SK-N-SH (cell line): ENCODE results near the gene TK2. TPM values are rescaled to one million over a fixed set of nuclear protein-coding genes. Genes with fewer than 3 reads are reported as not detected.

ENCODE experiments used
- CTCF ChIA-PET: fragments of 300-600, 350-600 bp; formaldehyde crosslinking; extraction: SDS; loops from one replicate; lab custom pipeline; 2021; lab: Yijun Ruan, JAX
- POLR2A ChIA-PET: fragments of 350-600 bp; sonication (Branson Sonifier 250); formaldehyde crosslinking; extraction: SDS; loops from one replicate; lab custom pipeline; 2020; ENCODE audit warnings: antibody characterized with exemption, inconsistent platforms; lab: Yijun Ruan, JAX
- DNase-seq: peaks from one replicate; pipeline ENCODE4 v3.0.0; 2012
- H2AFZ ChIP-seq: fragments of 200-600 bp; sonication (generic); 2 replicates; pipeline ENCODE4 v1.8.1; 2016; ENCODE audit warnings: antibody characterized with exemption, mild to moderate bottlenecking, low read depth
- H3F3A ChIP-seq: fragments of 200-600 bp; sonication (generic); replicated peaks from 2 replicates; pipeline ENCODE3; 2016; ENCODE audit warnings: antibody characterized with exemption, mild to moderate bottlenecking; ENCODE audit not compliant: insufficient read depth
- H3K27ac ChIP-seq, 2 experiments: fragments of 200-500 bp in 1 of 2; fragments of 200-600 bp in 1 of 2; sonication (Bioruptor generic) in 1 of 2; sonication (generic), shearing (Covaris generic) in 1 of 2; 2 replicates each; pipeline versions ENCODE4 v1.5.1 to v1.6.1; 2014 to 2016; ENCODE audit warnings: low read depth in 2 of 2, inconsistent platforms in 1 of 2, low read length in 1 of 2, mild to moderate bottlenecking in 1 of 2, mixed read lengths in 1 of 2
- H3K27me3 ChIP-seq: fragments of 200-600 bp; sonication (generic), shearing (Covaris generic); 2 replicates; pipeline ENCODE4 v1.6.1; 2016; ENCODE audit warnings: mixed run types; ENCODE audit not compliant: insufficient read depth
- H3K36me3 ChIP-seq, 2 experiments: fragments of 200-500 bp in 1 of 2; fragments of 200-600 bp in 1 of 2; sonication (Bioruptor generic) in 1 of 2; sonication (generic) in 1 of 2; replicated peaks in 1 of 2; 2 replicates each; pipeline versions ENCODE3 to v1.5.1; 2014 to 2016; ENCODE audit warnings: low read length in 1 of 2, mild to moderate bottlenecking in 1 of 2; ENCODE audit not compliant: insufficient read depth in 2 of 2, control insufficient read depth in 1 of 2
- H3K4me1 ChIP-seq, 2 experiments: fragments of 200-500 bp in 1 of 2; fragments of 200-600 bp in 1 of 2; sonication (Bioruptor generic) in 1 of 2; sonication (generic), shearing (Covaris generic) in 1 of 2; 2 replicates each; pipeline versions ENCODE4 v1.5.1 to v1.6.1; 2014 to 2016; ENCODE audit warnings: low read depth in 1 of 2, low read length in 1 of 2, mixed run types in 1 of 2; ENCODE audit not compliant: insufficient read depth in 2 of 2, control insufficient read depth in 1 of 2
- H3K4me2 ChIP-seq: fragments of 200-600 bp; sonication (generic), shearing (Covaris generic); 2 replicates; pipeline ENCODE4 v1.6.1; 2017; ENCODE audit warnings: mixed run types
- H3K4me3 ChIP-seq, 2 experiments: fragments of 200-500 bp in 1 of 2; fragments of 200-600 bp in 1 of 2; sonication (Bioruptor generic) in 1 of 2; sonication (generic), shearing (Covaris generic) in 1 of 2; 2 replicates each; pipeline versions ENCODE4 v1.5.1 to v1.8.1; 2014 to 2016; ENCODE audit warnings: low read depth in 2 of 2, inconsistent platforms in 1 of 2, low read length in 1 of 2, mild to moderate bottlenecking in 1 of 2, mixed read lengths in 1 of 2, moderate library complexity in 1 of 2
- H3K79me2 ChIP-seq: fragments of 200-600 bp; sonication (generic); 2 replicates; pipeline ENCODE4 v1.8.1; 2017; ENCODE audit warnings: mild to moderate bottlenecking; ENCODE audit not compliant: insufficient read depth
- H3K9ac ChIP-seq: fragments of 200-600 bp; sonication (generic); 2 replicates; pipeline ENCODE4 v1.6.1; 2017; ENCODE audit warnings: mixed run types
- H3K9me2 ChIP-seq: fragments of 200-600 bp; sonication (generic); 2 replicates; pipeline ENCODE4 v1.6.1; 2017; ENCODE audit warnings: mixed run types
- H3K9me3 ChIP-seq: fragments of 200-600 bp; sonication (generic); 2 replicates; pipeline ENCODE4 v1.6.1; 2017; ENCODE audit warnings: mixed run types, mild to moderate bottlenecking, moderate library complexity
- H4K20me1 ChIP-seq: fragments of 200-600 bp; sonication (generic); 2 replicates; pipeline ENCODE4 v1.6.1; 2017; ENCODE audit warnings: mild to moderate bottlenecking, mixed run types; ENCODE audit not compliant: insufficient read depth
- CHD2 ChIP-seq: fragments of 150-350 bp; IDR thresholded peaks from 2 replicates; pipeline ENCODE4 v1.6.1; 2018; ENCODE audit warnings: low read length; ENCODE audit not compliant: partially characterized antibody
- CTCF ChIP-seq: fragments of 200-600 bp; sonication (generic); IDR thresholded peaks from 2 replicates; pipeline ENCODE4 v1.6.1; 2017; ENCODE audit warnings: antibody characterized with exemption, mild to moderate bottlenecking, moderate library complexity
- ELF1 ChIP-seq: IDR thresholded peaks from 2 replicates; pipeline ENCODE4 v1.4.0; 2012
- EP300 ChIP-seq, 2 experiments: IDR thresholded peaks; 2 replicates each; pipeline versions ENCODE4 v1.4.0 to v1.6.1; 2012; ENCODE audit warnings: borderline replicate concordance in 1 of 2, low read depth in 1 of 2, low read length in 1 of 2
- EZH2phosphoT487 ChIP-seq: fragments of 200-600 bp; sonication (generic); IDR thresholded peaks from 2 replicates; pipeline ENCODE4 v1.6.1; 2017; ENCODE audit warnings: low read depth, mixed run types, mild to moderate bottlenecking, antibody characterized with exemption, moderate library complexity, borderline replicate concordance
- FOXM1 ChIP-seq: IDR thresholded peaks from 2 replicates; pipeline ENCODE4 v1.4.0; 2012; ENCODE audit warnings: low read depth, mild to moderate bottlenecking
- GABPA ChIP-seq: IDR thresholded peaks from 2 replicates; pipeline ENCODE4 v1.4.0; 2012; ENCODE audit warnings: low read depth, mild to moderate bottlenecking
- IRF3 ChIP-seq: fragments of 150-350 bp; IDR thresholded peaks from 2 replicates; pipeline ENCODE4 v1.6.1; 2016; ENCODE audit warnings: mild to moderate bottlenecking, low read depth, low read length
- JUND ChIP-seq: IDR thresholded peaks from 2 replicates; pipeline ENCODE4 v1.4.0; 2012
- MAX ChIP-seq: IDR thresholded peaks from 2 replicates; pipeline ENCODE4 v1.4.0; 2012; ENCODE audit warnings: low read depth
- MEF2A ChIP-seq: IDR thresholded peaks from 2 replicates; pipeline ENCODE4 v1.4.0; 2012; ENCODE audit warnings: low read depth, borderline replicate concordance
- MXI1 ChIP-seq: IDR thresholded peaks from 2 replicates; pipeline ENCODE4 v1.6.1; 2012; ENCODE audit warnings: mild to moderate bottlenecking, low read depth, low read length, improper control_type of control experiment
- NRF1 ChIP-seq: IDR thresholded peaks from 2 replicates; pipeline ENCODE4 v1.6.1; 2012; ENCODE audit warnings: low read depth, mild to moderate bottlenecking, low read length
- POLR2AphosphoS5 ChIP-seq: IDR thresholded peaks from 2 replicates; pipeline ENCODE4 v1.6.1; 2012; ENCODE audit warnings: low read depth, low read length
- RCOR1 ChIP-seq: fragments of 150-350 bp; IDR thresholded peaks from 2 replicates; pipeline ENCODE4 v1.6.1; 2017; ENCODE audit warnings: antibody characterized with exemption, low read length
- RFX5 ChIP-seq: IDR thresholded peaks from 2 replicates; pipeline ENCODE4 v1.6.1; 2012; ENCODE audit warnings: mild to moderate bottlenecking, improper control_type of control experiment, low read length
- TCF12 ChIP-seq: IDR thresholded peaks from 2 replicates; pipeline ENCODE4 v1.4.0; 2012
- USF2 ChIP-seq: fragments of 150-350 bp; IDR thresholded peaks from 2 replicates; pipeline ENCODE4 v1.6.1; 2017; ENCODE audit warnings: antibody characterized with exemption, low read length, low read depth, borderline replicate concordance
- WGBS: methylation state at CpG from one replicate; pipeline ENCODE4 v1.1.6; 2017; ENCODE audit warnings: low lambda C conversion rate; 5-methylcytosine and 5-hydroxymethylcytosine counted together
- polyA plus RNA-seq, 3 experiments: library from polyadenylated mRNA; depleted of rRNA; stranded (reverse); fragments of >200 nt; gene quantifications; 2 replicates each; pipeline ENCODE4 v1.2.3, GENCODE V29; 2012

TK2 gene
- polyA plus RNA-seq, 1 of the 3 experiments (the other 2 are of a cell fraction): 25.2 TPM

GRCh38 chr16:66536525-66536924, 13.4 kb downstream of the TK2 start:
- no peak overlapping the region for H3K9ac ChIP-seq
- no peak overlapping the region for H3K4me2 ChIP-seq
- no peak overlapping the region for H3K27ac ChIP-seq
- CTCF ChIA-PET: interaction anchor here (2.4 kb wide), 1 partner anchor 11 kb away, joined by 9 read pairs; no protein-coding TSS in a partner anchor
- H3K79me2 ChIP-seq: no peaks in the 10 kb centered on the region
- no peaks in the 10 kb centered on the region for H3F3A ChIP-seq
- H3K27me3 ChIP-seq: no peaks in the 10 kb centered on the region
- no peaks in the 10 kb centered on the region for H4K20me1 ChIP-seq
- no peak overlapping the region for H2AFZ ChIP-seq
- no peak for DNase-seq
- 94% methylated on average over 3 of the region's 4 CpGs for WGBS
- TF ChIP-seq MXI1 (no peak), MAX (no peak)
- TF ChIP-seq, all 33 proteins: peak for 0
- Histone ChIP-seq H3K9me3 (no peaks in the 10 kb centered on the region), H3K9me2 (no peaks in the 10 kb centered on the region), H3K4me3 (no peak overlapping the region), H3K36me3 (peaks cover 8 to 9% of the 10 kb centered on the region in 2 experiments), H3K4me1 (no peaks in the 10 kb centered on the region)
- POLR2A ChIA-PET: no interaction called here

- no peak overlapping the region for H3K4me2 ChIP-seq
- TF ChIP-seq FOXM1 (no peak), EP300 (IDR thresholded peaks at IDR 0.05; ENCODE audit: borderline replicate concordance in 1 of 2, low read depth in 1 of 2, low read length in 1 of 2) (no peak), NRF1 (no peak), MXI1 (no peak), EZH2phosphoT487 (no peak), GABPA (no peak), POLR2AphosphoS5 (no peak), RCOR1 (no peak), ELF1 (no peak), TCF12 (no peak), USF2 (no peak), JUND (no peak), IRF3 (no peak), CHD2 (no peak), MEF2A (no peak), RFX5 (no peak), CTCF (no peak)
- POLR2A ChIA-PET: no interaction called here
- no peaks in the 10 kb centered on the region for H3K4me1 ChIP-seq
- no peak overlapping the region for H3K27ac ChIP-seq
- H3F3A ChIP-seq: no peaks in the 10 kb centered on the region
- H3K27me3 ChIP-seq: no peaks in the 10 kb centered on the region
- WGBS: 90% methylated on average over 1 of the region's 1 CpG
- DNase-seq: no peak
- H3K9ac ChIP-seq: no peak overlapping the region
- H3K79me2 ChIP-seq: no peaks in the 10 kb centered on the region
- no peaks in the 10 kb centered on the region for H3K9me3 ChIP-seq
- no peak overlapping the region for H2AFZ ChIP-seq
- CTCF ChIA-PET: no interaction called here
- H3K36me3 ChIP-seq: peaks cover 17 to 21% of the 10 kb centered on the region in 2 experiments
- H4K20me1 ChIP-seq: no peaks in the 10 kb centered on the region
- H3K9me2 ChIP-seq: no peaks in the 10 kb centered on the region
- H3K4me3 ChIP-seq: no peak overlapping the region
These were observed 15.5 kb downstream of the TK2 start for GRCh38 chr16:66534376-66534799.
